HEK293T (cell line): ENCODE measurements around the gene CCDC137.

ENCODE experiments used
- CTCF ChIA-PET: fragments of 350-600 bp; formaldehyde crosslinking; extraction: SDS; loops from one replicate; lab custom pipeline; 2021; ENCODE audit warnings: antibody characterized with exemption, inconsistent platforms; lab: Yijun Ruan, JAX
- POLR2A ChIA-PET: fragments of 350-600 bp; formaldehyde crosslinking; extraction: SDS; loops from one replicate; lab custom pipeline; 2020; ENCODE audit warnings: antibody characterized with exemption, inconsistent platforms; lab: Yijun Ruan, JAX
- DNase-seq: peaks from one replicate; pipeline ENCODE4 v3.0.0; 2012; ENCODE audit warnings: mixed read lengths; ENCODE audit errors: extremely low spot score
- ARNT ChIP-seq: fragments of 450-650 bp; IDR thresholded peaks from 2 replicates; pipeline ENCODE4 v1.6.1; 2017; ENCODE audit warnings: mild to moderate bottlenecking
- BHLHE40 ChIP-seq: fragments of 450-650 bp; IDR thresholded peaks from 2 replicates; pipeline ENCODE4 v1.6.1; 2016; ENCODE audit warnings: mild to moderate bottlenecking, moderate library complexity, borderline replicate concordance
- CTBP1 ChIP-seq: fragments of 450-650 bp; IDR thresholded peaks from 2 replicates; pipeline ENCODE4 v1.6.1; 2016; ENCODE audit warnings: borderline replicate concordance
- ELF4 ChIP-seq: fragments of 450-650 bp; IDR thresholded peaks from 2 replicates; pipeline ENCODE4 v1.6.1; 2017; ENCODE audit warnings: antibody characterized with exemption
- FOXA1 ChIP-seq: fragments of 450-650 bp; IDR thresholded peaks from 2 replicates; pipeline ENCODE4 v1.6.1; 2016; ENCODE audit warnings: mild to moderate bottlenecking
- FOXK2 ChIP-seq: fragments of 450-650 bp; IDR thresholded peaks from 2 replicates; pipeline ENCODE4 v1.6.1; 2016; ENCODE audit warnings: mild to moderate bottlenecking
- FOXM1 ChIP-seq: fragments of 450-650 bp; IDR thresholded peaks from 2 replicates; pipeline ENCODE4 v1.6.1; 2017; ENCODE audit warnings: mild to moderate bottlenecking, borderline replicate concordance
- HDGF ChIP-seq: fragments of 450-650 bp; IDR thresholded peaks from 2 replicates; pipeline ENCODE4 v1.6.1; 2017; ENCODE audit warnings: antibody characterized with exemption, borderline replicate concordance
- L3MBTL2 ChIP-seq: fragments of 450-650 bp; conservative IDR thresholded peaks from 2 replicates; pipeline ENCODE4 v1.6.1; 2016; ENCODE audit warnings: mild to moderate bottlenecking
- LEF1 ChIP-seq: fragments of 450-650 bp; IDR thresholded peaks from 2 replicates; pipeline ENCODE4 v1.6.1; 2017; ENCODE audit warnings: mild to moderate bottlenecking, borderline replicate concordance
- NFRKB ChIP-seq: fragments of 450-650 bp; IDR thresholded peaks from 2 replicates; pipeline ENCODE4 v1.6.1; 2016; ENCODE audit warnings: mild to moderate bottlenecking, moderate library complexity
- PKNOX1 ChIP-seq: fragments of 450-650 bp; IDR thresholded peaks from 2 replicates; pipeline ENCODE4 v1.6.1; 2016
- SP1 ChIP-seq: fragments of 450-650 bp; IDR thresholded peaks from 2 replicates; pipeline ENCODE4 v1.6.1; 2017
- SUZ12 ChIP-seq: fragments of 450-650 bp; IDR thresholded peaks from 2 replicates; pipeline ENCODE4 v1.6.1; 2016; ENCODE audit warnings: mild to moderate bottlenecking
- TARDBP ChIP-seq: fragments of 450-650 bp; IDR thresholded peaks from 2 replicates; pipeline ENCODE4 v1.6.1; 2016
- ZNF384 ChIP-seq: fragments of 450-650 bp; IDR thresholded peaks from 2 replicates; pipeline ENCODE4 v1.6.1; 2016

CCDC137 gene

GRCh38 chr17:81652906-81653771 is 13.4 kb upstream of the CCDC137 start:
- DNase-seq, result no peak
- CTCF ChIA-PET, result no interaction called here
- TF ChIP-seq TARDBP (no peak), LEF1 (no peak)
- POLR2A ChIA-PET, result interaction anchor here (0.9 to 1.5 kb wide), 3 partner anchors 11 to 13 kb away, joined by 3 to 5 read pairs (median 3); partner anchors contain the start of genes CCDC137 and OXLD1

GRCh38 chr17:81655378-81656117 is 11.0 kb upstream of the CCDC137 start:
- POLR2A ChIA-PET, result interaction anchor here (0.6 to 3.5 kb wide), 5 partner anchors 8 to 66 kb away, joined by 3 to 29 read pairs (median 5); partner anchors contain the start of genes ARL16, CCDC137, HGS and OXLD1
- no peak for DNase-seq
- CTCF ChIA-PET, result interaction anchor here (0.5 kb wide), 1 partner anchor 79 kb away, joined by 4 read pairs; no protein-coding TSS in a partner anchor

GRCh38 chr17:81656118-81656743 is 10.3 kb upstream of the CCDC137 start, which contains the start of gene PDE6G:
Gene PDE6G (minus strand): TSS chr17:81656542. CDS start chr17:81653305, 3,237 bp downstream.
- CTCF ChIA-PET, result interaction anchor here (0.5 kb wide), 1 partner anchor 79 kb away, joined by 4 read pairs; no protein-coding TSS in a partner anchor
- POLR2A ChIA-PET, result interaction anchor here (0.6 to 3.5 kb wide), 6 partner anchors 8 to 178 kb away, joined by 3 to 29 read pairs (median 4); partner anchors contain the start of genes ARL16, CCDC137, HGS and MCRIP1
- TF ChIP-seq L3MBTL2, result no peak
- DNase-seq, result no peak

More at GRCh38 chr17:81655378-81656117, 11.0 kb upstream of the CCDC137 start:
- TF ChIP-seq NFRKB (no peak), ARNT (no peak), FOXA1 (no peak), SUZ12 (no peak), CTBP1 (no peak), HDGF (no peak), TARDBP (no peak), ELF4 (no peak)

- DNase-seq, result no peak
- ChIA-PET POLR2A (interaction anchor here (1.5 to 3.5 kb wide), 3 partner anchors 9 to 177 kb away, joined by 4 to 29 read pairs (median 6); partner anchors contain the start of genes ARL16, CCDC137, HGS and MCRIP1), CTCF (no interaction called here)
- TF ChIP-seq ELF4 (no peak), TARDBP (no peak), HDGF (no peak), SP1 (no peak), ARNT (no peak), FOXK2 (no peak), PKNOX1 (no peak), FOXM1 (no peak), NFRKB (no peak)
Observed at GRCh38 chr17:81656835-81657234, 9.7 kb upstream of the CCDC137 start.

- ChIA-PET POLR2A (no interaction called here), CTCF (interaction anchor here (0.7 kb wide), 1 partner anchor 29 kb away, joined by 7 read pairs; no protein-coding TSS in a partner anchor)
- TF ChIP-seq FOXA1 (no peak), SUZ12 (no peak), TARDBP (no peak), ZNF384 (no peak), HDGF (no peak), PKNOX1 (no peak), L3MBTL2 (no peak), ARNT (no peak), NFRKB (no peak), BHLHE40 (no peak)
- no peak for DNase-seq
Observed at GRCh38 chr17:81659038-81659437, 7.5 kb upstream of the CCDC137 start.

- no peak for DNase-seq
- no peak for TF ChIP-seq CTBP1
- TF ChIP-seq NFRKB, result no peak
- no peak for TF ChIP-seq L3MBTL2
- TF ChIP-seq ARNT, result no peak
- no peak for TF ChIP-seq BHLHE40
- no peak for TF ChIP-seq PKNOX1
- TF ChIP-seq SP1, result no peak
- TF ChIP-seq LEF1, result no peak
- ChIA-PET POLR2A (no interaction called here), CTCF (interaction anchor here (0.9 to 1.1 kb wide), 2 partner anchors 15 to 377 kb away, joined by 3 to 4 read pairs; partner anchors contain the start of gene DCXR)
Observed at GRCh38 chr17:81660441-81660840, 6.1 kb upstream of the CCDC137 start.
